ENCODE results near the gene P3R3URF. TPM values are rescaled to one million over a fixed set of nuclear protein-coding genes. Genes with fewer than 3 reads are reported as not detected.
A peak's percentile ranks its signal among the peaks of the same experiment; 100 is the strongest.

P3R3URF gene
- total and polyA plus RNA-seq, 9 of the 15 experiments (the other 6 are each of a cell fraction or from before 2014, with no cell fraction given) = not detected

- TF ChIP-seq, protein P1, sequence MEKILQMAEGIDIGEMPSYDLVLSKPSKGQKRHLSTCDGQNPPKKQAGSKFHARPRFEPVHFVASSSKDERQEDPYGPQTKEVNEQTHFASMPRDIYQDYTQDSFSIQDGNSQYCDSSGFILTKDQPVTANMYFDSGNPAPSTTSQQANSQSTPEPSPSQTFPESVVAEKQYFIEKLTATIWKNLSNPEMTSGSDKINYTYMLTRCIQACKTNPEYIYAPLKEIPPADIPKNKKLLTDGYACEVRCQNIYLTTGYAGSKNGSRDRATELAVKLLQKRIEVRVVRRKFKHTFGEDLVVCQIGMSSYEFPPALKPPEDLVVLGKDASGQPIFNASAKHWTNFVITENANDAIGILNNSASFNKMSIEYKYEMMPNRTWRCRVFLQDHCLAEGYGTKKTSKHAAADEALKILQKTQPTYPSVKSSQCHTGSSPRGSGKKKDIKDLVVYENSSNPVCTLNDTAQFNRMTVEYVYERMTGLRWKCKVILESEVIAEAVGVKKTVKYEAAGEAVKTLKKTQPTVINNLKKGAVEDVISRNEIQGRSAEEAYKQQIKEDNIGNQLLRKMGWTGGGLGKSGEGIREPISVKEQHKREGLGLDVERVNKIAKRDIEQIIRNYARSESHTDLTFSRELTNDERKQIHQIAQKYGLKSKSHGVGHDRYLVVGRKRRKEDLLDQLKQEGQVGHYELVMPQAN (IDR thresholded peaks at IDR 0.05; ENCODE audit: borderline replicate concordance) = peak; percentile 74; the same call in 1 of the 2 replicates
- TF ChIP-seq, protein P2, sequence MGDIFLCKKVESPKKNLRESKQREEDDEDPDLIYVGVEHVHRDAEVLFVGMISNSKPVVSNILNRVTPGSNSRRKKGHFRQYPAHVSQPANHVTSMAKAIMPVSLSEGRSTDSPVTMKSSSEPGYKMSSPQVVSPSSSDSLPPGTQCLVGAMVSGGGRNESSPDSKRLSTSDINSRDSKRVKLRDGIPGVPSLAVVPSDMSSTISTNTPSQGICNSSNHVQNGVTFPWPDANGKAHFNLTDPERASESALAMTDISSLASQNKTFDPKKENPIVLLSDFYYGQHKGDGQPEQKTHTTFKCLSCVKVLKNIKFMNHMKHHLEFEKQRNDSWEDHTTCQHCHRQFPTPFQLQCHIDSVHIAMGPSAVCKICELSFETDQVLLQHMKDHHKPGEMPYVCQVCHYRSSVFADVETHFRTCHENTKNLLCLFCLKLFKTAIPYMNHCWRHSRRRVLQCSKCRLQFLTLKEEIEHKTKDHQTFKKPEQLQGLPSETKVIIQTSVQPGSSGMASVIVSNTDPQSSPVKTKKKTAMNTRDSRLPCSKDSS (IDR thresholded peaks at IDR 0.05; ENCODE audit: low read depth, partially characterized antibody) = peak; percentile 50
- TF ChIP-seq, protein P3, sequence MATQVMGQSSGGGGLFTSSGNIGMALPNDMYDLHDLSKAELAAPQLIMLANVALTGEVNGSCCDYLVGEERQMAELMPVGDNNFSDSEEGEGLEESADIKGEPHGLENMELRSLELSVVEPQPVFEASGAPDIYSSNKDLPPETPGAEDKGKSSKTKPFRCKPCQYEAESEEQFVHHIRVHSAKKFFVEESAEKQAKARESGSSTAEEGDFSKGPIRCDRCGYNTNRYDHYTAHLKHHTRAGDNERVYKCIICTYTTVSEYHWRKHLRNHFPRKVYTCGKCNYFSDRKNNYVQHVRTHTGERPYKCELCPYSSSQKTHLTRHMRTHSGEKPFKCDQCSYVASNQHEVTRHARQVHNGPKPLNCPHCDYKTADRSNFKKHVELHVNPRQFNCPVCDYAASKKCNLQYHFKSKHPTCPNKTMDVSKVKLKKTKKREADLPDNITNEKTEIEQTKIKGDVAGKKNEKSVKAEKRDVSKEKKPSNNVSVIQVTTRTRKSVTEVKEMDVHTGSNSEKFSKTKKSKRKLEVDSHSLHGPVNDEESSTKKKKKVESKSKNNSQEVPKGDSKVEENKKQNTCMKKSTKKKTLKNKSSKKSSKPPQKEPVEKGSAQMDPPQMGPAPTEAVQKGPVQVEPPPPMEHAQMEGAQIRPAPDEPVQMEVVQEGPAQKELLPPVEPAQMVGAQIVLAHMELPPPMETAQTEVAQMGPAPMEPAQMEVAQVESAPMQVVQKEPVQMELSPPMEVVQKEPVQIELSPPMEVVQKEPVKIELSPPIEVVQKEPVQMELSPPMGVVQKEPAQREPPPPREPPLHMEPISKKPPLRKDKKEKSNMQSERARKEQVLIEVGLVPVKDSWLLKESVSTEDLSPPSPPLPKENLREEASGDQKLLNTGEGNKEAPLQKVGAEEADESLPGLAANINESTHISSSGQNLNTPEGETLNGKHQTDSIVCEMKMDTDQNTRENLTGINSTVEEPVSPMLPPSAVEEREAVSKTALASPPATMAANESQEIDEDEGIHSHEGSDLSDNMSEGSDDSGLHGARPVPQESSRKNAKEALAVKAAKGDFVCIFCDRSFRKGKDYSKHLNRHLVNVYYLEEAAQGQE (IDR thresholded peaks at IDR 0.05; ENCODE audit: borderline replicate concordance) = peak; percentile 95
- TF ChIP-seq, protein P3 (CRISPR knock-in tag; IDR thresholded peaks at IDR 0.05; ENCODE audit: low read depth) = no peak
- TF ChIP-seq TBP (optimal IDR thresholded peaks at IDR 0.05; ENCODE audit: low read depth, low read length) = no peak
- TF ChIP-seq, protein P4, sequence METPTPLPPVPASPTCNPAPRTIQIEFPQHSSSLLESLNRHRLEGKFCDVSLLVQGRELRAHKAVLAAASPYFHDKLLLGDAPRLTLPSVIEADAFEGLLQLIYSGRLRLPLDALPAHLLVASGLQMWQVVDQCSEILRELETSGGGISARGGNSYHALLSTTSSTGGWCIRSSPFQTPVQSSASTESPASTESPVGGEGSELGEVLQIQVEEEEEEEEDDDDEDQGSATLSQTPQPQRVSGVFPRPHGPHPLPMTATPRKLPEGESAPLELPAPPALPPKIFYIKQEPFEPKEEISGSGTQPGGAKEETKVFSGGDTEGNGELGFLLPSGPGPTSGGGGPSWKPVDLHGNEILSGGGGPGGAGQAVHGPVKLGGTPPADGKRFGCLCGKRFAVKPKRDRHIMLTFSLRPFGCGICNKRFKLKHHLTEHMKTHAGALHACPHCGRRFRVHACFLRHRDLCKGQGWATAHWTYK (CRISPR knock-in tag; IDR thresholded peaks at IDR 0.05) = no peak
- TF ChIP-seq, protein P5, sequence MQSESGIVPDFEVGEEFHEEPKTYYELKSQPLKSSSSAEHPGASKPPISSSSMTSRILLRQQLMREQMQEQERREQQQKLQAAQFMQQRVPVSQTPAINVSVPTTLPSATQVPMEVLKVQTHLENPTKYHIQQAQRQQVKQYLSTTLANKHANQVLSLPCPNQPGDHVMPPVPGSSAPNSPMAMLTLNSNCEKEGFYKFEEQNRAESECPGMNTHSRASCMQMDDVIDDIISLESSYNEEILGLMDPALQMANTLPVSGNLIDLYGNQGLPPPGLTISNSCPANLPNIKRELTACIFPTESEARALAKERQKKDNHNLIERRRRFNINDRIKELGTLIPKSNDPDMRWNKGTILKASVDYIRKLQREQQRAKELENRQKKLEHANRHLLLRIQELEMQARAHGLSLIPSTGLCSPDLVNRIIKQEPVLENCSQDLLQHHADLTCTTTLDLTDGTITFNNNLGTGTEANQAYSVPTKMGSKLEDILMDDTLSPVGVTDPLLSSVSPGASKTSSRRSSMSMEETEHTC (IDR thresholded peaks at IDR 0.05) = no peak
Measured at GRCh38 chr1:46179138-46180081, 3.1 kb upstream of the P3R3URF start (continued).
